Right lobe of liver (tissue), 4 donors: ENCODE results near the gene RBKS.

Experiments
- POLR2A ChIP-seq: fragments of 450-650 bp; IDR thresholded peaks from one replicate; pipeline ENCODE4 v1.6.1; 2017; ENCODE audit warnings: antibody characterized with exemption, mild to moderate bottlenecking
- TF ChIP-seq, protein P1 (sequence below), 4 donors: fragments of 200-600 bp in 3 of 4; fragments of 450-650 bp in 1 of 4; IDR thresholded peaks; one replicate each; pipeline versions ENCODE4 v1.5.1 to v1.8.0; 2016 to 2022; ENCODE audit warnings: antibody characterized with exemption in 4 of 4, mild to moderate bottlenecking in 2 of 4
- donor health status: DM: no; HTN: no; CAD: no.
- donor health status: DM: no; HTN: no; CAD: no.
- donor health status: DM: no; HTN: yes; CAD: no.

DNA sequence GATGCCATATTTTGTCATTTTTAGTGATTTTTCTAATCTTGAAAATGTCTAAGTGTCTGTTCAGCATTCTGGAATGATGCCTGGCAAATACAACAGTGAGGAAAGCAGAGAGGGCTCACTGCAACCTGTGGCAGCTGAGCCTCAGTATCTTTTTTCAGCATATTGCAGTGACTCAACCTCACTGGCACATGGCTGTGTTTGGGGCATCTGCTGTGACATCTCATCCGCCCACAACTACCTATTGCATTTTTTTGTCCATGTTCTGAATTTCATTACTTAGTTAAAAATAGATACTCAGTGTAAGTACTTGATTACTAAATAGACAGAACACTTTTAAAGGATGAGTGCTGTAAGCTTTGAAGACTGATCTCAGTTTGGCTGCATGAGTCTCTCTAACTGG lies 11.0 kb upstream of the RBKS start:
- TF ChIP-seq, protein P1, sequence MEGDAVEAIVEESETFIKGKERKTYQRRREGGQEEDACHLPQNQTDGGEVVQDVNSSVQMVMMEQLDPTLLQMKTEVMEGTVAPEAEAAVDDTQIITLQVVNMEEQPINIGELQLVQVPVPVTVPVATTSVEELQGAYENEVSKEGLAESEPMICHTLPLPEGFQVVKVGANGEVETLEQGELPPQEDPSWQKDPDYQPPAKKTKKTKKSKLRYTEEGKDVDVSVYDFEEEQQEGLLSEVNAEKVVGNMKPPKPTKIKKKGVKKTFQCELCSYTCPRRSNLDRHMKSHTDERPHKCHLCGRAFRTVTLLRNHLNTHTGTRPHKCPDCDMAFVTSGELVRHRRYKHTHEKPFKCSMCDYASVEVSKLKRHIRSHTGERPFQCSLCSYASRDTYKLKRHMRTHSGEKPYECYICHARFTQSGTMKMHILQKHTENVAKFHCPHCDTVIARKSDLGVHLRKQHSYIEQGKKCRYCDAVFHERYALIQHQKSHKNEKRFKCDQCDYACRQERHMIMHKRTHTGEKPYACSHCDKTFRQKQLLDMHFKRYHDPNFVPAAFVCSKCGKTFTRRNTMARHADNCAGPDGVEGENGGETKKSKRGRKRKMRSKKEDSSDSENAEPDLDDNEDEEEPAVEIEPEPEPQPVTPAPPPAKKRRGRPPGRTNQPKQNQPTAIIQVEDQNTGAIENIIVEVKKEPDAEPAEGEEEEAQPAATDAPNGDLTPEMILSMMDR (IDR thresholded peaks at IDR 0.05) = no peak
- TF ChIP-seq POLR2A = no peak
